GM21367 (cell line): ENCODE data around the gene EPHA5.
"Not testable (repeated sequence)": the region's sequence is repeated elsewhere in the genome, so short reads cannot be mapped to it uniquely, and the experiment has no call there.

Experiments
- ATAC-seq: cut with Tn5 transposase; IDR thresholded peaks from one replicate; pipeline ENCODE4 v1.9.1; 2021; ENCODE audit not compliant: unreplicated experiment

EPHA5 gene

DNA sequence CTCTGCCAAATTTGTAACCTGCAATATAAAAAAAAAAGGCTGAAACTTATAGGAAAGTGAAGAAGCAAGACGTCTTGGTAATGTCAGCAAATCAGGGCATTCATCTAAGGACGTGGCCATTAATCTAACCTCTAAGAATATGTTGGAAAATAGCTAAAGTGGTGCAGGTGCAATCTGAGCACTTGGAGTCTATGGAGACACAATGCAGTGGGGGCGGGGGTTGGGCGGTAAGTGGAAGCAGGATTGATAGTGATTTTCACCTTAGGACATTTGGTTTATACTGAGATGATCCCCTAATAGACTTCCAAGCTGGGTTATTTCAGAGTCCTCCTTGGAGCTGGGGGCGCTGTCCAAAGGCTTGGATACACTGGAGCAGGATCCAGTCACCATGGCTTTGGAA is 283.4 kb downstream of the EPHA5 start:
- no peak for ATAC-seq

GRCh38 chr4:65383589-65384305 is 286.5 kb downstream of the EPHA5 start:
- no peak for ATAC-seq

DNA sequence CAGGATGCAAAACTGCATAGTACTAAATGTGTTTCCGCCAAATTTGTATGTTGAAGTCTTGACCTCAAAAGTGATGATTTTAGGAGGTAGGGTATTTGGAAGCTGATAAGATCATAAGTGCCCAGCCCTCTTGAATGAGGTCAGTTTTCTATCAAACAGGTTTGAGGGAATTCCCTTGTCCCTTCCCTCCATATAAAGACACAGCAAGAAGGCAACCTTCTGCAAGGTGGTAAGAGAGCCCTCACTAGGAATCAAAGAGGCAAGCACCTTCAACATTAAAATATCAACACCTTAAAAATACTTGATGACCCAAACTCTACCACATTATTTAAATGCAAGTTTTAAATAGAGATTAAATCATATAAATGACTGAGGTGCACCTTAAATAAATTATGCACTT is 288.6 kb downstream of the EPHA5 start:
- ATAC-seq = no peak

- ATAC-seq = no peak
Observed at GRCh38 chr4:65370709-65371108, 299.6 kb downstream of the EPHA5 start.

GRCh38 chr4:65367306-65367705 is 303.0 kb downstream of the EPHA5 start:
- ATAC-seq = no peak

GRCh38 chr4:65358914-65359313 is 311.4 kb downstream of the EPHA5 start:
- ATAC-seq = no peak

GRCh38 chr4:65353098-65353497 is 317.2 kb downstream of the EPHA5 start:
- ATAC-seq = no peak

DNA sequence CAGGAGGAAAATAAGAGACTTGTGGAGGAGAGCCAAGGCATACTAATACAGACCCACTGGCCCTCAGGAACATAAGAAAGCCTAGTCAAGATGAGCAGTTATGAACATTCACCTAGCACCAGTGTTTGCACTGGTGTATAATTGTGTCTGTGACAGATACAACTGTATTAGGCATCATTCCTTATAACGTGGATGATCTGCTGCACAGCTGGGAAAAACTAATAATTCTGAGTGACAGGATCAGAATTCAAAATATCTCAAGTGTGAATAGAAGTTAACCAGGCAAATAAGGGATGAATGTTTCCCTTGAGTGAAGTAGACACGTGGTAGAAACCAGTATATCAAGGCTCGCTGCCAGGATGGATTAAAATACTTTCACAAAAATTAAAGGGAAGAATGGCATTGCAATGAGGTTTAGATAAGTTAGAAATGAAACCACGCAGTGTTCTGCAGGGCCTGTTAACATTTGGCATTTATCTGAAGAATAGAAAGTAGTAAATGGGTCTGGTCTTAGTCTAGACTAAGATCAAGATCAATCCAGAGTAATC is 325.9 kb downstream of the EPHA5 start:
- no peak for ATAC-seq

DNA sequence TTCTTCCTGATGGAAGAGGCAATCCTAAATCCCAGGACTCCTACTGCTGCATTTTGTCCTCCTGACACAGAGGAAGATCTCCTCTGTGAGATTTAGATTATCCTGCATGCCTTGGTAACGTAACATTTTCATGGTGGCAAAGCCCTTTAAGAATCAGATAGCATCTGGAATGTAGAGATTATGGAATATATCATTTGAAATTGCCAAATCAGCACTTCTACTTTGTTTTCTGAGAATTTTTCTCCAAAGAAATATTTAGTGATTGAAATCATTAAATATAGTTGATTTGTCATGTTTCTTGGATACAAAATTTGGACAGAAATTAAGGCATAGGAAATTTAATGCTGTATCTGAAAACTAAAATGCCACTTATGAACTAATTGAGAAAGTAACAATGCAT is 326.9 kb downstream of the EPHA5 start:
- no peak for ATAC-seq

DNA sequence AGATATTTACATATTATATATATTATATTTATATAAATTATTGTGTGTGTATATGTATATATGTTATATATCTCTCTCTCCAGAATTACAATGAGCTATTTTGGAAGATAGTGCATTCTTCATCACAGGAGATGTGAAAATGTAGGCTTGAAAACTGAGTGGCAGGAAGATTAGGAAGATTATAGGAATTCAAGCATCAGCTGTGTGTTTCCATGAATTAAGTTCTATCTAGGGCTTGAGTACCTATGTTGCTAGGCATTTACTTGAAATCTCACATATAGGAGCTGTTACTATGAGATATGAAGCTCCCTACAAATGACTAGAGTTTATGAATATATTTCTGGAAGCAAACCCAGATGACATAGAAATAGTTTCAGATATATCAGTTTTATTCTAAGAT is 328.7 kb downstream of the EPHA5 start:
- no peak for ATAC-seq

DNA sequence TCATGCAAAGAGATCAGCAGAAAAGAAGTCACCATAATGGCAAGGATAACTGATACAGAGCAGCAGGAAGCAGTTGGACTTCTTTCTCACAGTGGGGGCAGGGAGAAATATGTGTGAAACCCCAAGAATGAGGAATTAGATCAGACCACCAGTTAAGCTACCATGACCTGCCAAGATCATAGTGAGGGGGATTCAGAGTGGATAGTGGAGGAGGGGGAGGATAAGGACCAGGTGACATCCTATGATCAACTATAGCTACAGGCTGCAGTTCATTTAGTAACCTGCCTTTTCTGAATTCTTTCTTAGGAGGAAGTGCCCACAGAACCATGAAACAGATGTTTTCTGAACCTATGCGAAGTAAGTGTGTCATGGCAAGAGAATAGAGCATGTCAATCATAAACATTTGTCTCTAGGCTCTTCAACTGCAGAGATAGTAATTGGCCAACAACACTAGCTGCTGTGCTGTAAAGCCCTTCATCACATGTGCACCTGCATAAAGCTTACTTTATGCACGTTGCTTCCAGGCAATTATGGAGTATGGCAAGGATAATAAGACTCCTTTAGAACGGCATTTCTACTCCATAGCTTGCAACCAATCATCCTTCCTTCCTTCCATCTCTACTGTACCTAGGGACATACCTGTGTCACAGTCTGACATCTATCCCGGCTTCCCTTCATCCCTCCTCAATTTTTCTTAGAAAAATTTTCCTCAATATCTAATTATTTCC is 329.7 kb downstream of the EPHA5 start:
- no peak for ATAC-seq

GRCh38 chr4:65337371-65337770 is 332.9 kb downstream of the EPHA5 start:
- no peak for ATAC-seq

DNA sequence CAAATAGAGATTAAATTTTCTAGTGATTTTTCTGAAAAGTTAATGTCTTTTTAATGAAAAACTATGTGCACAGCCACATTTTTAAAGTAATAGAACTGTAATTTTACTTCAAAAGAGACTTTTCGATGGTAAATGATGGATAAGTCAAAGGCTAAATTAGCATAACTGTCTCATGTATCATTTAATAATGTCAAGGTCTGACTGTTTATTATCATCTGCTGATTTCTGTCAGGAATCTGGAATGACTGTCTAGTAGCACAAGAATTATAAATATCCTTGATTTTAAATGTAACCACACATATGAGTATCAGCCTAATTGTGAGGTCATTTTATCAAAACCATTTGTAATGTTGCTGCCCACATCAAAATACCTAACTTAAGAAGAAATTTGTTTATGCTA is 333.8 kb downstream of the EPHA5 start:
- ATAC-seq = no peak

GRCh38 chr4:65316534-65316933 is 353.8 kb downstream of the EPHA5 start:
- ATAC-seq = no peak

- ATAC-seq = no peak
Observed at GRCh38 chr4:65311120-65311519, 359.2 kb downstream of the EPHA5 start.

DNA sequence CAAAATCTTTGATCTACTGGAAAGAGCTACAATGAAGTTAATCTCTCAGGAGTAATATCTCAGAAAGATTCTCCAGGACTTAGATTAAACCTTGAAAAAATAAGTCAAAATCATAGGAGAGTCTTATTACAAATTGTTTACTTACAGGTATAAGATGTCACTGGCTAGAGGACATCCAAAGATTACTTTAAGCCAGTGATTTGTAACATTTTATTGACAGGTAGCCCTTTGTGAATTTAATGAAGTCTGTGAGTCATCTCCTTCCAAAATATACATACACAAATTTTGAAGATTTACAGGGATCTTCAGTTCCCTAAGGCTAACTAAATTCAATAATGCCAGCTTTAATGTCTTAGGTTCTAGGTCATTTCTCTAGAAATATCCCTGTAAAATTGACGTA is 359.7 kb downstream of the EPHA5 start:
- no peak for ATAC-seq

- ATAC-seq = not testable (repeated sequence)
Observed at GRCh38 chr4:65308626-65309025, 361.7 kb downstream of the EPHA5 start.

GRCh38 chr4:65302145-65302544 is 368.1 kb downstream of the EPHA5 start:
- no peak for ATAC-seq

- ATAC-seq = no peak
Observed at GRCh38 chr4:65296246-65296645, 374.0 kb downstream of the EPHA5 start.

DNA sequence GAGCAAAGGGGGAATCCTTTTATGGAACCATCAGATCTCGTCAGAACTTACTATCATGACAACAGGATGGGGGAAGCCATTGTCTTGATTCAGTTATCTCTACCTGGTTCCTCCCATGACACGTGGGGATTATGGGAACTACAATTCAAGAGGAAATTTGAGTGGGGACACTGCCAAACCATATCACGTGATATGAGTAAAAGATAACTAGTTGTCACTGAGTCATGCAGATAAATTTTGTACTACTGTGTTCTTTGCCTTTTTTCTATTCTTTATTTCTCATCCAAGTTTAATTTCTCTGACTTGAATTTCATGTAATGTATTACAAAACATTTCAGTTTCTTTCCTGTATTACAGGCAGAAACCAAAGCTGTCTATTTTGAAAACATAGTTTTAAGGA is 383.2 kb downstream of the EPHA5 start:
- ATAC-seq = no peak
